ACC112 (cell line): ENCODE results near the gene PKNOX1.
"Not testable (repeated sequence)": the region's sequence is repeated elsewhere in the genome, so short reads cannot be mapped to it uniquely, and the experiment has no call there.

Experiments
- H2AFZ ChIP-seq: fragments of 200-600 bp; sonication (generic); one replicate; pipeline ENCODE4 v1.6.0; 2017; ENCODE audit warnings: antibody characterized with exemption, low read length; ENCODE audit not compliant: unreplicated experiment
- H3K27ac ChIP-seq: fragments of 200-600 bp; sonication (generic); 2 replicates; pipeline ENCODE4 v1.5.1; 2014; ENCODE audit warnings: low read depth, mild to moderate bottlenecking, antibody characterized with exemption, low read length, moderate library complexity
- H3K27me3 ChIP-seq: fragments of 200-600 bp; sonication (generic); 2 replicates; pipeline ENCODE4 v1.6.1; 2014; ENCODE audit warnings: mild to moderate bottlenecking, antibody characterized with exemption, low read length, moderate library complexity, mixed read lengths; ENCODE audit not compliant: insufficient read depth
- H3K36me3 ChIP-seq: fragments of 200-600 bp; sonication (generic); 2 replicates; pipeline ENCODE4 v1.6.1; 2016; ENCODE audit warnings: mild to moderate bottlenecking, antibody characterized with exemption, low read length, moderate library complexity, mixed read lengths; ENCODE audit not compliant: insufficient read depth
- H3K4me1 ChIP-seq: fragments of 200-600 bp; sonication (generic); one replicate; pipeline ENCODE4 v1.6.1; 2016; ENCODE audit warnings: low read length, mixed read lengths; ENCODE audit not compliant: insufficient read depth, unreplicated experiment, control insufficient read depth
- H3K4me3 ChIP-seq: fragments of 200-600 bp; sonication (generic); 2 replicates; pipeline ENCODE4 v1.5.1; 2014; ENCODE audit warnings: mild to moderate bottlenecking, low read depth, low read length
- H3K79me2 ChIP-seq: fragments of 200-600 bp; sonication (generic); one replicate; pipeline ENCODE4 v1.6.0; 2016; ENCODE audit warnings: low read length; ENCODE audit not compliant: control insufficient read depth, unreplicated experiment, insufficient read depth

PKNOX1 gene

GRCh38 chr21:43065991-43066390 is 91.6 kb downstream of the PKNOX1 start:
- not testable (repeated sequence) for H3K27ac ChIP-seq, H3K36me3 ChIP-seq, H3K4me3 ChIP-seq, H2AFZ ChIP-seq, H3K27me3 ChIP-seq, H3K4me1 ChIP-seq, H3K79me2 ChIP-seq

- H2AFZ ChIP-seq, H3K36me3 ChIP-seq, H3K27me3 ChIP-seq, H3K27ac ChIP-seq, H3K4me3 ChIP-seq, H3K79me2 ChIP-seq, H3K4me1 ChIP-seq: not testable (repeated sequence)
These were observed 92.3 kb downstream of the PKNOX1 start for GRCh38 chr21:43066690-43067089.

- H3K79me2 ChIP-seq, H3K36me3 ChIP-seq, H2AFZ ChIP-seq, H3K27me3 ChIP-seq, H3K4me1 ChIP-seq, H3K27ac ChIP-seq, H3K4me3 ChIP-seq: not testable (repeated sequence)
These were observed 93.7 kb downstream of the PKNOX1 start for GRCh38 chr21:43068065-43068464.

GRCh38 chr21:43069682-43070081 is 95.3 kb downstream of the PKNOX1 start:
- not testable (repeated sequence) for H3K36me3 ChIP-seq, H3K79me2 ChIP-seq, H3K4me1 ChIP-seq, H3K27me3 ChIP-seq, H2AFZ ChIP-seq, H3K27ac ChIP-seq, H3K4me3 ChIP-seq

- not testable (repeated sequence) for H3K27ac ChIP-seq, H2AFZ ChIP-seq, H3K4me3 ChIP-seq, H3K4me1 ChIP-seq, H3K36me3 ChIP-seq, H3K79me2 ChIP-seq, H3K27me3 ChIP-seq
These were observed 98.4 kb downstream of the PKNOX1 start for GRCh38 chr21:43072742-43073141.

- not testable (repeated sequence) for H3K27ac ChIP-seq, H3K36me3 ChIP-seq, H3K4me1 ChIP-seq, H3K4me3 ChIP-seq, H3K79me2 ChIP-seq, H3K27me3 ChIP-seq, H2AFZ ChIP-seq
These were observed 100.2 kb downstream of the PKNOX1 start for GRCh38 chr21:43074401-43075169.

GRCh38 chr21:43075170-43076022 is 101.0 kb downstream of the PKNOX1 start, which contains the start of gene CBS:
Gene CBS (minus strand): TSS chr21:43075835. CDS start chr21:43072193, 3,642 bp downstream.
- not testable (repeated sequence) for H3K36me3 ChIP-seq, H2AFZ ChIP-seq, H3K27ac ChIP-seq, H3K27me3 ChIP-seq, H3K79me2 ChIP-seq, H3K4me1 ChIP-seq, H3K4me3 ChIP-seq

GRCh38 chr21:43076023-43076637 is 101.8 kb downstream of the PKNOX1 start:
- not testable (repeated sequence) for H2AFZ ChIP-seq, H3K36me3 ChIP-seq, H3K27me3 ChIP-seq, H3K79me2 ChIP-seq, H3K4me3 ChIP-seq, H3K27ac ChIP-seq, H3K4me1 ChIP-seq

- not testable (repeated sequence) for H3K4me1 ChIP-seq, H2AFZ ChIP-seq, H3K36me3 ChIP-seq, H3K27ac ChIP-seq, H3K4me3 ChIP-seq, H3K27me3 ChIP-seq, H3K79me2 ChIP-seq
These were observed 102.3 kb downstream of the PKNOX1 start for GRCh38 chr21:43076643-43077042.

GRCh38 chr21:43082587-43083300 is 108.4 kb downstream of the PKNOX1 start:
- H3K4me3 ChIP-seq, H3K79me2 ChIP-seq, H3K36me3 ChIP-seq, H2AFZ ChIP-seq, H3K27ac ChIP-seq, H3K27me3 ChIP-seq, H3K4me1 ChIP-seq: not testable (repeated sequence)
